Effector memory CD4-positive, alpha-beta T cell (primary cell): ENCODE data around the gene ZNF878.
A peak's percentile ranks its signal among the peaks of the same experiment; 100 is the strongest.
"Not testable (repeated sequence)": the region's sequence is repeated elsewhere in the genome, so short reads cannot be mapped to it uniquely, and the experiment has no call there.

Experiments used
- DNase-seq, 3 donors: peaks; one replicate each; pipeline ENCODE4 v3.0.0-alpha.2; 2020
- H3K27ac ChIP-seq: 2 replicates; pipeline ENCODE4 v1.7.0; 2013; ENCODE audit warnings: mild to moderate bottlenecking, low read length, moderate library complexity; ENCODE audit not compliant: insufficient read depth, poor library complexity, severe bottlenecking
- H3K27me3 ChIP-seq: replicated peaks from 2 replicates; pipeline ENCODE4 v1.7.0; 2013; ENCODE audit warnings: mild to moderate bottlenecking, low read length; ENCODE audit not compliant: insufficient read depth, control insufficient read depth, poor library complexity, severe bottlenecking
- H3K36me3 ChIP-seq: 2 replicates; pipeline ENCODE4 v1.7.0; 2013; ENCODE audit warnings: mild to moderate bottlenecking, low read length, moderate library complexity; ENCODE audit not compliant: control insufficient read depth, insufficient read depth
- H3K4me1 ChIP-seq: 2 replicates; pipeline ENCODE4 v1.7.0; 2013; ENCODE audit warnings: low read length, mild to moderate bottlenecking; ENCODE audit not compliant: control insufficient read depth, insufficient read depth, poor library complexity, severe bottlenecking
- H3K4me3 ChIP-seq: 2 replicates; pipeline ENCODE4 v1.7.0; 2013; ENCODE audit warnings: low read length, low read depth, mild to moderate bottlenecking; ENCODE audit not compliant: insufficient read depth, poor library complexity, severe bottlenecking
- H3K9me3 ChIP-seq: 2 replicates; pipeline ENCODE4 v1.7.0; 2013; ENCODE audit warnings: mild to moderate bottlenecking, low read length, moderate library complexity; ENCODE audit not compliant: control insufficient read depth
- total RNA-seq, 3 donors: gene quantifications; one replicate each; lab custom pipeline; 2026; lab: John Stamatoyannopoulos, UW

The ZNF878 gene
- 0 to 0.35 (median 0) reads per million in 3 donors for total RNA-seq

- Histone ChIP-seq H3K4me1 (peaks cover 8% of the 10 kb centered on the region), H3K27me3 (no peaks in the 10 kb centered on the region), H3K9me3 (no peaks in the 10 kb centered on the region), H3K27ac (no peak within 1 kb of the TSS), H3K4me3 (peak within 1 kb of the TSS; percentile 66), H3K36me3 (no peaks in the 10 kb centered on the region)
- peak in 1 of 3 donors; percentile 25 for DNase-seq
Observed at GRCh38 chr19:12052497-12053169, at the start of gene ZNF878. Gene ZNF878, minus strand, starts transcription at chr19:12052961. Its CDS starts 160 bp downstream, at chr19:12052801.

- H3K27ac ChIP-seq: no peak overlapping the region
- no peaks in the 10 kb centered on the region for H3K27me3 ChIP-seq
- H3K4me1 ChIP-seq: no peaks in the 10 kb centered on the region
- no peaks in the 10 kb centered on the region for H3K36me3 ChIP-seq
- no peak for DNase-seq
- H3K9me3 ChIP-seq: no peaks in the 10 kb centered on the region
- H3K4me3 ChIP-seq: no peak overlapping the region
Observed at GRCh38 chr19:12098040-12098439, 45.3 kb upstream of the ZNF878 start.

DNA sequence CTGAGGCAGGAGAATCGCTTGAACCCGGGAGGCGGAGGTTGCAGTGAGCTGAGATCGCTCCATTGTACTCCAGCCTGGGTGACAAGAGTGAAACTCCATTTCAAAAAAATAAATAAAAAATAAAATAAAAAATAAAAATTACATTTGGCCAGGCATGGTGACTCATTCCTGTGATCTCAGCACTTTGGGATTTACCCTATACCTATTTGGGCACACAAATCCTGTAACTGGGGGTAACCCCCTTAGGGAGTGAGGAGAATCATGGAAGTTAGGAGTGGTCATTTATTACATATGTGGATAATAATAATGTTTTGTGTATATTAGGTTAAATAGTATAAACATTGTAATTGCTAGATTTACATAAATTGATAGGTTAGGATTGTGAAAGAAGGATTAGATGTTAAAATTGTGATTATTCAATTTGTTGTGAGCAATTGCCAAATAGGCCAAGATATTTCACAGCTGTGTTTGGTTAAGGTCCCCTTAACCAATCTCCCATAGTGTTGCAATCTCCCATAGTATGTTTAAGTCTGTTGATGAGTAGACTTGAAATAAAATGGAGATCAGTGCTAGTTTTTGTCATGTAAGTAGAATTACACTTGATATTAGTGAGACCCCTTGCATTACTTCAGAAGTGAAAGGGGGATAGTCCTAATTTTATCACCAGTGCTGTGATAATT lies 42.5 kb upstream of the ZNF878 start:
- DNase-seq: no peak
- no peaks in the 10 kb centered on the region for H3K27me3 ChIP-seq
- no peaks in the 10 kb centered on the region for H3K9me3 ChIP-seq
- no peak overlapping the region for H3K27ac ChIP-seq
- H3K36me3 ChIP-seq: no peaks in the 10 kb centered on the region
- peaks cover 5% of the 10 kb centered on the region for H3K4me1 ChIP-seq
- H3K4me3 ChIP-seq: no peak overlapping the region

- no peak overlapping the region for H3K4me3 ChIP-seq
- no peak overlapping the region for H3K27ac ChIP-seq
- no peak for DNase-seq
- H3K27me3 ChIP-seq: no peaks in the 10 kb centered on the region
- H3K9me3 ChIP-seq: no peaks in the 10 kb centered on the region
- no peaks in the 10 kb centered on the region for H3K36me3 ChIP-seq
- H3K4me1 ChIP-seq: peaks cover 5% of the 10 kb centered on the region
Observed at GRCh38 chr19:12093777-12094176, 41.0 kb upstream of the ZNF878 start.

DNA sequence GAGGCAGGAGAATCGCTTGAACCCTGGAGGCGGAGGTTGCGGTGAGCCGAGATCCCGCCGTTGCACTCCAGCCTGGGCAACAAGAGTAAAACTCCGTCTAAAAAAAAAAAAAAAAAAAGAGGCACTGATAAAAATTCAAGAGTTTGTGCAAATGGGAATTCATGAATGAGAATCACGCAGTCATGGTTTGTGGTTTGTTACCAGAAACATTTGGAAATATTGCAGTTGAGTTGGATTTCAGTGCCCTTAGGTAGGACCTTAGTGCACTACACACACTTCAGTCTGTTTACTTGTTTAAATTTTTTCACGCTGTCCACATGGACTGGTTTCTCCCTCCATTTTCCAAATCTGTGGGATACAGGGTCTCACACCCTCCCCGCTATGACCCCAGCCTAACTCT lies 40.2 kb upstream of the ZNF878 start:
- H3K4me1 ChIP-seq: peaks cover 5% of the 10 kb centered on the region
- H3K9me3 ChIP-seq: no peaks in the 10 kb centered on the region
- no peaks in the 10 kb centered on the region for H3K27me3 ChIP-seq
- no peak for DNase-seq
- no peaks in the 10 kb centered on the region for H3K36me3 ChIP-seq
- H3K27ac ChIP-seq: no peak overlapping the region
- peak overlapping the region; percentile 50 for H3K4me3 ChIP-seq

DNA sequence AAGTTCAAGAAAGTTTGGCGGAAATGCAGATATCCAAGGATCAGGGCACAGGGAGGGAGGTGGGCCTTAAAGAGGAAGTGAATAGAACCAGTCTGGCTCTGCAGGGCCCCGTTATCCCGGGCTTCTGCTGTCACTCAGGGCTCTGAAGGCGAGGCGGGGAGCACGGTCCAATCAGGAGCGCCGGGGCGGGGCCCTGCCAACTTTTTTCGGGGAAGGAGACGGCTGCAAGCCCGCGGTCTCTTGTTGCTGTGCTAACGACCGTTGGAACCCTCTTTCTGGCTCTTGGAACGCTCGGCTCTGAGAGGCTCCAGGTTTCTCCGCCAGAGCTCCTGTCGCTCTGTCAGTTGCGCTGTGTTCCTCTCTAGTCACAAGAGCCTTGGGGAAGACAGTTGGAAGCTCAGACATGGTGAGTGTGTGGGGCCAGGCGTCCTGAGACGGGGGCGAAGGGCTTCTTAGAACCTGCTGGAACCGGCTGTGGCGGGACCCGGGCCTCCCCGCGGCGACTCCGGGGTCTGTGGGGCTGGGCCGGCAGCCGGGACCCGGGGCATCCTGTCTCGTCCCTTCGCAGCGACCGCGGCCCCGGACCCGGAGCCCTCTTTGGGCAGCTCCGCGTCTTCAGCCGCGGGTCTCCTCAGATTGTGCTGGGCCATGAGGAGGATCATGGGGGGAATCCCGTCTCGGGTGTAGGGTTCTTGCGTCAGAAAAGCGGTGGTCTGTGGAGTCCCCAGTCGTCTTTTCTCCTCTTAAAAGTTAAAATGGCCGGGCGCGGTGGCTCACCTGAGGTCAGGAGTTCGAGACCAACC lies 39.5 kb upstream of the ZNF878 start:
- Histone ChIP-seq H3K4me3 (peak overlapping the region; percentile 50), H3K27ac (no peak overlapping the region), H3K4me1 (peaks cover 5% of the 10 kb centered on the region), H3K27me3 (no peaks in the 10 kb centered on the region), H3K9me3 (no peaks in the 10 kb centered on the region), H3K36me3 (no peaks in the 10 kb centered on the region)
- peak in 2 of 3 donors; percentile 3 to 7 for DNase-seq

DNA sequence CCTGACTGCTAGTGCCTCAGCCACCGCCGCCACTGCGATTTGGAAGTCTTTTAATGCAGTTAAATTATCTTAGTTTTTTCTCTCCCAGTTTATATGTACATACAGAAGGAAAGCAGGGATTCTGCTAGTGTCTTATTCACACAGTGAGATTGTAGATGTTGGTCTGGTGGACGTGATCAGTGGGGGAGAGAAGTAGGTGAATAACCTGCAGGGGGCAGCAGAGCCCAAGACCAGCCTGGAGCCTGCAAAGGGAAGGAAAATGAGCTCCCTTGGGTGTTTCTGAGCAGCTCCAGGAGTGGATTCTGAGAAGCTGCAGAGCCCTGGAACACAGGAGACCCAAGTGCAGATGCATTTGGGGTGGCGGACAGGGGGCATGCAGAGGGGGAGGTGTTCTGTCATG lies 38.0 kb upstream of the ZNF878 start:
- peaks cover 5% of the 10 kb centered on the region for H3K4me1 ChIP-seq
- no peaks in the 10 kb centered on the region for H3K36me3 ChIP-seq
- H3K27ac ChIP-seq: no peak overlapping the region
- DNase-seq: peak; percentile 3 to 27 (median 6)
- no peak overlapping the region for H3K4me3 ChIP-seq
- H3K27me3 ChIP-seq: no peaks in the 10 kb centered on the region
- no peaks in the 10 kb centered on the region for H3K9me3 ChIP-seq

DNA sequence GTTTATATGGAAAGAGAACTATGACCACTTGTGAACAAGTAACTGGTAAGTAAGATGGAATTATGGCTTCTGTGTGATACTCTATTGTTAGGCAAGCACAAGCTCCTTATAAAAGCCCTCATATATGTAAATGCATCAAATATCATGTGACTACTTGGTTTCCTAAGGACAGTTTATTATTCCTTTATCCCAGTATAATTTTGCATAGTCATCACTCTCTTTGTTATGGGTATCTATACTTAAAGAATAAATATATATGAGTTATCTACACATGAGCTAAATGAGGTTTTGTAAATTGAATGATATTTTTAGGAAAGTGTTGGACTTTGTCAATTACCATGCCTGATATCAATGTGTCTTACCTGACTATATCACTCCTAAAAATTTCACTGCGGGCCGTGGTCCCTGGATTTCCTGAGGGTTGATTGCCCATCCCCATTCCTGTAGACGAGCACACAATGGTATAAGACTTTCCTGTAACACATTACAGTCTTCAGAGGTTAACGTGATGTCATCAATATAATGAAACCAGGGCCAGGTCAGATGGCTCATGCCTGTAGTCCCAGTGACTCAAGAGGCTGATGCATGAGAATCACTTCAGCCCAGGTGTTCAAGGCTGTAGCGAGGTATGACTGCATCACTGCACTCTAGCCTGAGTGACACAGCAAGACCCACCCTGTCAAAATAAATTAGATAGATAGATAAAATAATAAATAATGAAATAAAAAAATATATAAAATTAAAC lies 32.5 kb upstream of the ZNF878 start:
- Histone ChIP-seq H3K27ac (no peak overlapping the region), H3K4me3 (no peak overlapping the region), H3K4me1 (no peaks in the 10 kb centered on the region), H3K27me3 (no peaks in the 10 kb centered on the region), H3K36me3 (no peaks in the 10 kb centered on the region), H3K9me3 (peaks cover 4% of the 10 kb centered on the region)
- DNase-seq: no peak

GRCh38 chr19:12083336-12083735 lies 30.6 kb upstream of the ZNF878 start:
- H3K4me3 ChIP-seq, H3K27me3 ChIP-seq, DNase-seq, H3K27ac ChIP-seq, H3K4me1 ChIP-seq, H3K36me3 ChIP-seq: not testable (repeated sequence)
- H3K9me3 ChIP-seq: peaks cover 15% of the 10 kb centered on the region
